ENCODE data around the gene ARPC5L.
"Not testable (repeated sequence)": the region's sequence is repeated elsewhere in the genome, so short reads cannot be mapped to it uniquely, and the experiment has no call there.

Gene ARPC5L

DNA sequence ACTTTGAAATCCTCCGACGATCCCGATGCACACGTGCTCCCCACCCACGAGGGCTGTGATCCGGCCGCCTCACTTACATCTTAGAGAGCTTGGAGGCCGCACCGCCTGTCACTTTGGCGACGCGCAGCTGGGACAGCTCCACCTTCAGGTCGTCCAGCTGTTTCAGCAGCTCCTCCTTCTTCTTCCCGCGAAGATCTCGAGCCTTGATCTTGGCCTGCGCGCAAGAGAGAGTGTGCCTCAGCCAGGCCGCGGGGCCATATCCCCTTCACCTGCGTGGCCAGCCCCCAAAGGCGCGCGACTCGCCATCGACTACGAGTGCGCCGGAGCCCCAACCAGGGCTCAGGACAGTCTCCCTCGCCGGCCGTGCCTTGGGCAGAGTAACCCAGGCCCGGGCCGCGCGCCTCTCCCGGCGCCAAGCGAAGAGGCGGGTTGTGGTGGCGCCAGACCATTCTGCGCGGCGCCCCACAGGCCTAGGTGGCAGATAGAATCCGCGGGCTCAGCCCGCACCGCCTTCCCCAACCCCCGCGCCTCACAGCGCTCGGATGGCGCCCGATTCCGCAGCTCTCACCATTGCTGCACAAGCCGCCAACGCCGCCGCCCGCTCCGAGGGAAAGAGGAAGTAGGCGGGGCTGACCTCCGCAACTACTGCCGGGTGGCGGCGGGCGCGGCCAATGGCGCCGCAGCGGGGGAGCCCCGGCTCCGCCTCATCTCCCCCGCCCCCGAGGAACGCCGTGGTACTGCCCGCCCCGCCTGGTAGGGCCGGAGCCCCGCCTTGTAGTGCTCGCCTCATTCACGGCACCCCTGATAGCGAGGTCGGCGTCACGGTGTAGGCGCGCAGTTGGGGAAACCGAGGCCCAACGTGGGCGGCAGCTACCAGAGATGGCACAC is at the start of gene ARPC5L, which contains the start of gene RPL35:
ARPC5L (plus strand) TSS at position 789 of the 888 bp plus-strand sequence. CDS start 7,161 bp downstream, outside the sequence.
RPL35 (minus strand) TSS at position 616 of the 888 bp plus-strand sequence; CDS start at position 571, 45 bp downstream.
- peak; percentile 96 for DNase-seq

DNA sequence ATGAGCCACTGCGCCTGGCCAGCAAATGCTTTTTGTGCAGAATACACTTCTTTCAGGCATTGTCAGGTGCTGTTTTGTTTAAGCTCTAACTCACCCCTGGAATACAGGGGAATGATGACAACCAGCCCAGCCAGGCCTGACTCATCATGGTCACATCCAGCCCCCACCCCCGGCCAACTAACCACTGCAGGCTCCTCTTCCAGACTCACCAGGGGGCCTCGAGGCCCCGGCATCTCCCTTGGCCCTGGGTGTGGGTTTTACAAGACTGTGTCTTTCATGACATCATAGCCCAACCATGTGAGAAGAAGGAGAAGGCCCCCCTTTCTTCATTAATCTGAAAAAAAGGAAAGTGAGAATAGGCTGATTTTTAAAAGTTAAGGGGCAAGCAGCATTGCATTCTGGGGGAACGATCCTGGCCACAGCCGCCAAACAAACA is 49.5 kb upstream of the ARPC5L start:
- DNase-seq, result peak; percentile 15

DNA sequence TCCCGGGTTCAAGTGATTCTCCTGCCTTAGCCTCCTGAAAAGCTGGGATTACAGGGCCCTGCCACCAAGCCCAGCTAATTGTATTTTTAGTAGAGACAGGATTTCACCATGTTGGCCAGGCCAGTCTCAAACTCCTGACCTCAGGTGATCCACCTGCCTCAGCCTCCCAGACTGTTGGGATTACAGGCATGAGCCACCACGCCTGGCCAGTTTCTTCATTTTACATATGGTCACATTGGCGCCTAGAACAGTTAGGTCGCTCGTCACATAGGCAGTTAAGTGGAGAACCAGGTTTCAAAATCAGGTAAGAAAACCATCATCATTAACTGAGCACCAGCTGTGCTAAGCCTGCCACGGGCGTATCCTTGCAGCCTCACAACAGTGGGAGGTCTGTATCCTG is 48.9 kb upstream of the ARPC5L start:
- DNase-seq, result no peak

- no peak for DNase-seq
These were observed 48.3 kb upstream of the ARPC5L start for GRCh38 chr9:124813501-124814163.

DNA sequence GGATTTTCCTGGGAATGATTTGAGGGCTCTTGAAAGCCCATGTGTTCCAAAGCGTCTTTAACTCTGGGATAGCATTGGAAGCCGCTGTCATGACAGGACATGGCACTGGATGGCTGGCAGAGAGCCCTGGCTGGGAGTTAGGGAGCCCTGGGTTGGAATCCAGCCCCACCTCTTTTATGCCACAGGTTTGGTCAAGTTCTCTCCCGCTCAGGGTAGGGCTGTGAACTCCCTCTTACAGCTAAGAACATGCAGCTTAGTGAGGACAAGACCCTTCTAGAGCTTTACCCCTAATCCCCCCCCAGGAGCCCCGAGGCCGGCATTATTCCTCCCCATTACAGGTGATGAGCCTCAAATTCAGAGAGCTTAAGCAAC is 47.8 kb upstream of the ARPC5L start:
- DNase-seq, result no peak

DNA sequence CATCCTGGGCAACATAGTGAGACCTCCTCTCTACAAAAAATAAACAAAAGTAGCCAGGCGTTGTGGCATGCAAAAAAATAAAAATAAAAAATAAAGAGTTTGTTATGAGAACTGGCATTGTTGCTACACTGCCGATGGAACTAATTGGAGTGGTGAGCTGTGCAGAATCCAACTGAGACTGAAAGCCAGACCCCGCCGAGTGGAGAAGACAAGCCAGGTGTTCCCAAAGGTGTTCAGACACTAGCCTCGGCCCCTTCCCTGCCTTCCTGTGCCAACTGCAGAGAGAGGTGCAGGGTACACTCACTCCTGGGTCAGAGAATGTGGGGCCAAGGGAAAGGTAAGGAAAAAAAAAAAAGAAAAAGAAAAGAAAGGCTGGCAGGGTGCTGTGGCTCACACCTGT is 46.3 kb upstream of the ARPC5L start:
- no peak for DNase-seq

- DNase-seq, result no peak
These were observed 43.3 kb upstream of the ARPC5L start for GRCh38 chr9:124818431-124819281.

GRCh38 chr9:124820698-124821623 is 41.0 kb upstream of the ARPC5L start:
- DNase-seq, result no peak

DNA sequence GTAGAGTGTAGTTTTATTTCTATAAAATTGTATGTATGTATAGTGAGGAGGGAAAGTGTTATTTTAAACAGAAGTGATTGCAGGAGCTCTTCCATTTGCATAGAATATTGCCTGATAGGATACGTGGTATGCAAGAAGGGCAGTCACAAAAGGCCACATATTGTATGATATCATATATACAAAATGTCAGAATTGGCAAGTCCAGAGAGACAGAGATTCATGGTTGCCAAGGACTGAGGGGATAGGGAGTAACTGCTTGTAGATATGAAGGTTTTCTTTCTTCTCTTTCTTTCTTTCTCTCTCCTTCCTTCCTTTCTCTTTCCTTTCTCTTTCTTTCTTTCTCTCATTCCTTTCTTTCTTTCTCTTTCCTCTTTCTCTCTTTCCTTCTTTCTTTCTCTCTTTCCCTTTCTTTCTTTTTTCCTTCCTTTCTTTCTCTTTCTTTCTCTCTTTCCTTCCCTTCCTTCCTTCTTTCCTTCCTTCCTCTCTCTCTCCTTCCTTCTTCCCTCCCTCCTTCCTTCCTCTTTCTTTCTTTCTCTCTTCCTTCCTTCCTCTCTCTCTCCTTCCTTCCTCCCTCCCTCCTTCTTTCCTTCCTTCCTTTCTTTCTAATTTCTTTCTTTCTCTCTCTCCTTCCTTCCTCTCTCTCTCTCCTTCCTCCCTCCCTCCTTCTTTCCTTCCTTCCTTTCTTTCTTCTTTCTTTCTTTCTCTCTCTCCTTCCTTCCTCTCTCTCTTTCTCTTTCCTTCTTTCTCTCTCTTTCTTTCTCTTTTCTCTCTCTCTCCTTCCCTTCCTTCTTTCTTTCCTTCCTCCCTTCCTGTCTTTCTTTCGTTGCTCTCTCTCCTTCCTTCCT is 33.2 kb upstream of the ARPC5L start:
- DNase-seq, result no peak

DNA sequence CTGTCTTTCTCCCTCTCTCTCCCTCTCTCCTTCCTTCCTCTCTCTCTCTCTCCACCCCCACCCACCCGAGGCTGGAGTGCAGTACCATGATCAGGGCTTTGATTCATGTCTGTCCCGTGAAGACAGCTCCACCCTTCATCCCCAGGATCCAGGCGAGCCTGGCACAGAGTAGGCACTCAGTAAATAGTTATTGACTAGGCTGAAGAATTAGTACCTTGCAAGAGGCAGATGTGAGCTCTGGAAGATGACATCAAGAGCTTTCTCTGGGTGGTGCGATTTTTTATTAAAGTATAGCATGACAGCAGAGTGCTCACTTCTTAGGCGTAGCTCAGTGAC is 32.6 kb upstream of the ARPC5L start:
- no peak for DNase-seq

DNA sequence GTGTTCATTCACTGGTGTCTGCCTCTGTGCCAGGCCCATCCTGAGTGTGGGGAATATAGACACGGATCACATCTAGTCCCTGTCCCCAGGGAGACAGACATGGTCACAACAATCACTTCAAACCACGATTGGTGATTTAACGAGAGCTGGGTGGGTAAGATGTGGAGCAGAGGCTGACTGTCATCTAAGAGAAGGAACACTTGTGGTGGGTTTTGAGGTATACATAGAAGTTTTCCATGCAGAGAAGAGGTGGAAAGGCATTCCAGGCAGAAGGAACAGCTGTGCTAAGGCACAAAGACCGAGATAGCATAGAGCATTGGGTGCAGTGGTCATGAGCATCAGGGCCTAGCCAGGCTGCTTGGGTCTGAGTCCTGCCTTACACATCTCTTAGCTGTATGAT is 31.3 kb upstream of the ARPC5L start:
- DNase-seq, result no peak

- no peak for DNase-seq
These were observed 30.1 kb upstream of the ARPC5L start for GRCh38 chr9:124831642-124832364.

GRCh38 chr9:124834591-124834990 is 27.3 kb upstream of the ARPC5L start:
- DNase-seq, result no peak

GRCh38 chr9:124835026-124835557 is 26.8 kb upstream of the ARPC5L start:
- DNase-seq, result no peak

DNA sequence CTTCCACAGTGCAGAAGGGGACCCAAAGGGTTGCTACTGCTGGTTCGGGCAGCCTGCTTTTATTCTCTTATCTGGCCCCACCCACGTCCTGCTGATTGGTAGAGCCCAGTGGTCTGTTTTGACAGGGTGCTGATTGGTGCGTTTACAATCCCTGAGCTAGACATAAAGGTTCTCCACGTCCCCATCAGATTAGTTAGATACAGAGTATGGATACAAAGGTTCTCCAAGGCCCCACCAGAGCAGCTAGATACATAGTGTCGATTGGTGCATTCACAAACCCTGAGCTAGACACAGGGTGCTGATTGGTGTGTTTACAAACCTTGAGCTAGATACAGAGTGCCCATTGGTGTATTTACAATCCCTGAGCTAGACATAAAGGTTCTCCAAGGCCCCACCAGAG is 23.8 kb upstream of the ARPC5L start:
- DNase-seq, result not testable (repeated sequence)

- not testable (repeated sequence) for DNase-seq
These were observed 23.2 kb upstream of the ARPC5L start for GRCh38 chr9:124838567-124839275.

DNA sequence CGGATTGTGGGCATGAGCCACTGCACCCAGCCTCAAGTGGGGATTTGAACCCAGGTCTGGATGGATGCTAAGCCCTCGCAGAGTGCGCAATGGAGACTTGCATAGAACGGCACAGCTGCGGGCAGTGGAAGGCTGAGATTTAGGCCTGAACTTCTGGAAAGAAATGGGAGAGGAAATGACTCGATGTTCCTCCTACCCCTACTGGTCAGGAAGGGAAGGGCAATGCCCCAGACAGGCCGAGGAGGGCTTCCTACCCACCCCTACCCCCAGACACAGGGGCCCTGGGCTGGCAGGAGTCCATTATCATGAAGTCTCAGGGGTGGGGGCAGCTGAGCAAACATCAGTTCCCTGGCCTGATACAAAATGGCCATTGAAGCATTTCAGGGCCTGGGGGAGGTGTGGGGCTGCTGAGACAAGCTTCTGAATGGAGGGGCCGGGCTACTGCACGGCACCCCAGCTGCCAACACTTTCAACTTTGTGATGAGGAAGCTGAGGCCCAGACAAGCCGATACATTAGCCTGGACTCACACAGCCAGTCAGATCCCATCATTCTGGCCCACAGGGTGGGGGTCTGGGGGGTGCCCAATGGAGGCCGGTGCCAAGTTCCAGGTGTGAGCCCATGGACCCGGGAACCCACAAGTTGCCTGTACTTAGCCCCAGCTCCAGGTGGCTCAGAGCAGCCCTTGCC is 22.2 kb upstream of the ARPC5L start:
- DNase-seq, result no peak

DNA sequence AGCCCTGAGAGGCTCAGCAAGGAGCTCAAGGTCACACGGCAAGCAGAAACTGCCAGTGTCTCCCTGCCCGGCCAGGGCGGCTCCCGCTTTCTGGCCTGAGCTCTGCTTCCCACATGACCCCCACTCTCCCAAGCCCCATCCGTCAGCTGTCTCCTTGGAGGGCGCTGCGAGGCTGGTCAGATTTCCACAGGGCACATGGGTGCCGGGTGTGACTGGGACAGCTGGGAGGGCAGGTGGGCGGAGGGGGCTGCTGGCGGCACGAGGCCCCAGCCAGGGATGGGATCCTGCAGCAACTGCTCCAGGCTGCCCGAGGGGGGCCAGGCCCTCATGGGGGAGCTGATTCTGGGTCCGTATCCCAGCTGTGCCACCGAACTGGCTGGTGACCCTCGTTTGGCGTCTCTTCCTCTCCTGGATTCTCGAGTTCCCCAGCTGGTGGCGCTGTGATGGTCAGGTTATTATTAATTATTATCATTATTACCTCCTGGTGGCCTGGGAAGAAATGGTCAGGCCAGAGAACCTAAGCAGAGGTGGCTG is 21.6 kb upstream of the ARPC5L start:
- DNase-seq, result no peak

Measured in stimulated activated CD4-positive, alpha-beta T cell treated with anti-CD3 and anti-CD28 coated beads, Interleukin-1b, Interleukin-23, amount 100 ng/mL, for 48 hours (primary cell).